ACC112 (cell line): ENCODE data around the gene PDLIM4.

ENCODE experiments used
- H2AFZ ChIP-seq: fragments of 200-600 bp; sonication (generic); one replicate; pipeline ENCODE4 v1.6.0; 2017; ENCODE audit warnings: antibody characterized with exemption, low read length; ENCODE audit not compliant: unreplicated experiment
- H3K27ac ChIP-seq: fragments of 200-600 bp; sonication (generic); 2 replicates; pipeline ENCODE4 v1.5.1; 2014; ENCODE audit warnings: low read depth, mild to moderate bottlenecking, antibody characterized with exemption, low read length, moderate library complexity
- H3K27me3 ChIP-seq: fragments of 200-600 bp; sonication (generic); 2 replicates; pipeline ENCODE4 v1.6.1; 2014; ENCODE audit warnings: mild to moderate bottlenecking, antibody characterized with exemption, low read length, moderate library complexity, mixed read lengths; ENCODE audit not compliant: insufficient read depth
- H3K36me3 ChIP-seq: fragments of 200-600 bp; sonication (generic); 2 replicates; pipeline ENCODE4 v1.6.1; 2016; ENCODE audit warnings: mild to moderate bottlenecking, antibody characterized with exemption, low read length, moderate library complexity, mixed read lengths; ENCODE audit not compliant: insufficient read depth
- H3K4me1 ChIP-seq: fragments of 200-600 bp; sonication (generic); one replicate; pipeline ENCODE4 v1.6.1; 2016; ENCODE audit warnings: low read length, mixed read lengths; ENCODE audit not compliant: insufficient read depth, unreplicated experiment, control insufficient read depth
- H3K4me3 ChIP-seq: fragments of 200-600 bp; sonication (generic); 2 replicates; pipeline ENCODE4 v1.5.1; 2014; ENCODE audit warnings: mild to moderate bottlenecking, low read depth, low read length
- H3K79me2 ChIP-seq: fragments of 200-600 bp; sonication (generic); one replicate; pipeline ENCODE4 v1.6.0; 2016; ENCODE audit warnings: low read length; ENCODE audit not compliant: control insufficient read depth, unreplicated experiment, insufficient read depth

The PDLIM4 gene

DNA sequence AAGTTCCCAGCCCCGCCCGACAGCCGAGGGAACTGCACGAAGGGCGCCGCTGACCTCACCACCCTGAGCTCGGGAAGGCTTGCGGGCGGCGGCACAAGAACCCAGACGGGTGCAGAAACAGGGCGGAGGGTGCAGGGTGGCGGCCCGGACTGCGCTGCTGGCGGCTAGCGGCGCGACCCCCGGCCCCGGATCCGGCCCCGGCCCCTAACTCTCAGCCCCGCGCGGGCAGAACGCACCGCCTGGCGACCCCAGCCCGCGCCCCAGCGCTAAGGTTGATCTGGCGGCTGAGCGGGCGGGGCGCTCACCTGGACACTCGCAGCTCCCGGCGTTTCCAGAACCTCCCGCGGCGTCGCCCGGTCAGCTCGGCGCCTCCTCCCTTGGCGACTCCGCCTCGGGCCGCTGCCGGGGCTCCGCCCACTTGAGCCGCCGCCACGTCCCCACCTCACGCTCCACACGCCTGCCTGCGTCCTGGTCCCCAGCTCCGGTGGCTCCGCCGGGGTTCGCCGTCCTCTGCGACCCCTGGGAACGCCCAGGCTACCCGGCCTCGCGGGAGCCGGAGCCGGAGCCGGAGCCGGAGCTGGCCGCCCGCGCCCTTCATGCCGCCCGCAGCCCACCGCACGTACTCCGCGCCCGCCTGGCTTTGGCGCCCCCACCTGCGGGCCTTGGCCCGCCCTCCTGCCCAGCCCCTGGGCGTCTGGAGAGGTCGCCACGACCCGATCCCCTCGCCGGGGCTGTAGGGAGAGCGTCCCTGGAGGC lies 29.8 kb upstream of the PDLIM4 start, which contains the start of gene P4HA2:
P4HA2 (minus strand) TSS at position 369 of the 756 bp plus-strand sequence. CDS start 9,227 bp downstream, outside the sequence.
- Histone ChIP-seq H3K79me2 (peaks cover 43% of the 10 kb centered on the region), H3K4me3 (peak within 1 kb of the TSS; percentile 88), H3K27me3 (no peaks in the 10 kb centered on the region), H3K27ac (peak within 1 kb of the TSS; percentile 51), H2AFZ (peak within 1 kb of the TSS; percentile 68), H3K4me1 (peaks cover 36% of the 10 kb centered on the region), H3K36me3 (no peaks in the 10 kb centered on the region)

DNA sequence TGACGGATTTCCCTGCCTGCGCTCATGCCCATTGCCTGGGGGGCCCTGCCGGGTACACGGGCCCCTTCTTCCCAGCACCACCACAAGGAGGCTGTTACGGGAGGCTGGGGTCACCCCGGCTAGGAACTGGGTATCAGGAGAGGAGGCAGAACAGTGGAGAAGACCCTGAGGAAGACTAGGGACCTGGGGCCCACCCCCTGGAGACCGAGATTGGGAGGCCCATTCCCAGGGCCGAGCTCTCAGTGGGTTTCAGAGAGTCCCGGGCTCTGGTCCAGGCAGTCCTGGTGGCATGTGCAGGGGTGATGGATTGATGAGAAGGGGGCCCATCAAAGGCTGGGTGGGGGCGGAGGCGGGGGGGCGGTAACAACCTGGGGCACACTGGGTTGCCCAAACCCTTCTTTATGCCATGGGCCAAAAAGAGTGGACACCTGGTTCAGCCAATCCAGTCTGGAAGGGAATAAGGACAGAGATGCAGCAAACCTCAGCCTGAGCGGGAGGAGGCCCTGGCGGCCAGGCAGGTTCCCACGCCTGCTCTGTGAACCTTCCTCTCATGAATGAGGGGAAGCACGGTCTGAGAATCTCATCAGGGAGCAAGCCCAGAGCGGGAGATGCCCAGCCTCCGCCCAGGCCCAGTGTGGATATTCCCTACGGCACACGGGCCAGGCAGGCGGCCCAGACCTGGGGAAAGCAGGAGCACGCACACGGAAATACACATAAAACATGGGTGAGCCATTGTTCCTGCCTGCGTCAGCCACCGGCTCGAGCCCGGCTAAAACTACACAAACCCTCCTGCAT lies 29.1 kb upstream of the PDLIM4 start:
- Histone ChIP-seq H3K4me1 (peaks cover 34% of the 10 kb centered on the region), H3K79me2 (peaks cover 35% of the 10 kb centered on the region), H3K27ac (0 out of 2 replicates have a peak overlapping the region, but pooled peaks have one; percentile 11), H3K36me3 (no peaks in the 10 kb centered on the region), H2AFZ (peak overlapping the region; percentile 12), H3K27me3 (no peaks in the 10 kb centered on the region), H3K4me3 (peak overlapping the region; percentile 88)

DNA sequence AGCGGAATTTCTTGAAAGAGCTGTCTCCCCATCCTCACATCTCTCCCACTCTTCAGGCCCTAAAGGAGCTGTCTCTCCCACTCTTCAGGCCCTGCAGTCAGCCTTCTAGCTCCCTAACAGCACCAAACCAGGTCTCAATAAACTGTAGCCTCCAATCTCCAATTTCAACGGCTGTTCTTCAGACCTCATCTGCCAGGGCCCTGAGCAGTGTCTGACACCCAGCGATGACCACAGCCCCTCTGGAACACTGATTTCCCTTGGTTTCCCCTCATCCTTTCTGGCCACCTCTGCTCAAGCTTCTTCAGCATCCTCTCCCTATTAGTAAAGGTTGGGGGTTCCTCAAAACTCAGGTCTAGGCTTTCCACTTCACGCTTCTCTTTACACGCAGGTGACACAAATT lies 28.3 kb upstream of the PDLIM4 start:
- no peaks in the 10 kb centered on the region for H3K27me3 ChIP-seq
- peaks cover 30% of the 10 kb centered on the region for H3K4me1 ChIP-seq
- peaks cover 27% of the 10 kb centered on the region for H3K79me2 ChIP-seq
- no peak overlapping the region for H3K4me3 ChIP-seq
- H3K36me3 ChIP-seq = no peaks in the 10 kb centered on the region
- no peak overlapping the region for H2AFZ ChIP-seq
- no peak overlapping the region for H3K27ac ChIP-seq

DNA sequence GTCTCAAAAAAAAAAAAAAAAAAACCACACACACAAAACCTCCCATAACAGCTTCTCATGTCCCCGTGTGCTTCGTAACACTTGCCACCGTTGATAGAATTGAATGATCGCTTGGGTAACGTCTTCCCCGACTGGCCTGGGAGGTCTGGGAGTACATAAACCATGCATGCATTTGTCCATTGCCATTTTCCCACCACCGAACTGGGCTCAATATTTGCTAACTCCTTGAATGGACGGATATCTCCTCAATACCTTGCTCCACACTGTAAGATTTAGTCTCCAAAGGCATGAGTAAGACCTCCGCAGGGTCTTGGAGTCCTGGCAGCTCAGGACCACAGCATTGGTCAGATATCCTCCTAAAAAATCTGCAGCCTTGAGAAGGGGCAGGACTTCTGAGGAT lies 26.6 kb upstream of the PDLIM4 start:
- Histone ChIP-seq H3K79me2 (peaks cover 14% of the 10 kb centered on the region), H3K27ac (no peak overlapping the region), H2AFZ (no peak overlapping the region), H3K4me1 (peaks cover 14% of the 10 kb centered on the region), H3K4me3 (no peak overlapping the region), H3K36me3 (no peaks in the 10 kb centered on the region), H3K27me3 (no peaks in the 10 kb centered on the region)

DNA sequence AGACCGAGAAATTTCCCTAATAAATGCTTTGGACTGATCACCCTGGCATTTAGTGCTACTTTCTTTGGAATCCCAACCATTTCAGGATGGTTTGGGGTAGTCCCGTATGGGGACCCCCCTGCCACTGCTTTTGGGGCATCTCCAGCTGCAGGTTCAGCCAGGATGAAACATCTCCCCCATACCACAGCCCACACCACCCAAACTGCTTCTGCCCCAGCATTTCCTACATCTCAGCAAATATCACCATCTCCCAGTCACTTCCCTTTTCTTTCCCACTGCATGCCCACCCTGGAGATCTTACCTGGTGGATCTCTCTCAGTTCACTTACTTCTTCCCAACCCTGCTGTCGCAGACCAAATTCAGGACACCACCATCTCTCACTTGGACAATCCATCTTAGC lies 25.0 kb upstream of the PDLIM4 start:
- Histone ChIP-seq H3K27ac (no peak overlapping the region), H3K4me3 (no peak overlapping the region), H2AFZ (no peak overlapping the region), H3K36me3 (no peaks in the 10 kb centered on the region), H3K4me1 (peaks cover 4% of the 10 kb centered on the region), H3K27me3 (no peaks in the 10 kb centered on the region), H3K79me2 (no peaks in the 10 kb centered on the region)

DNA sequence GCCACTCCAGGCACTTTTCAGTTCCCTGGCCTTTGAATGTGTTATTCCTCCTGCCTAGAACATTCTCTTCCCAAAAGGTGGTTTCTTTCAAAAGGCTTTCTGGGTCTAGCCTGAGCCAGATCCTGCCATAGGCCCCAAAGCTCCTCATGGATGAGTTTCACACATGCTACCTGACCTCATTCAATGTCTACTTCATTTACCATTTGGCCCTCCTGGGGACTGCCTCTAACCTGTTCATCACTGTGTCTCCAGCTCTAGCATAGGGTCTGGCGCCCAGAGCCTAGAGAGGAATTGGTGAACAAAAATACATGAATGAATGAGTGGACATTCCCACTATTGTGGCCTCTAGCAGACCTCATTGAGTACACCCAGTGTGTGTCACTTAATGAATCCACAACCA lies 24.4 kb upstream of the PDLIM4 start:
- H3K4me3 ChIP-seq = no peak overlapping the region
- no peaks in the 10 kb centered on the region for H3K36me3 ChIP-seq
- H3K27me3 ChIP-seq = no peaks in the 10 kb centered on the region
- peaks cover 2% of the 10 kb centered on the region for H3K4me1 ChIP-seq
- no peak overlapping the region for H3K27ac ChIP-seq
- H2AFZ ChIP-seq = no peak overlapping the region
- no peaks in the 10 kb centered on the region for H3K79me2 ChIP-seq

DNA sequence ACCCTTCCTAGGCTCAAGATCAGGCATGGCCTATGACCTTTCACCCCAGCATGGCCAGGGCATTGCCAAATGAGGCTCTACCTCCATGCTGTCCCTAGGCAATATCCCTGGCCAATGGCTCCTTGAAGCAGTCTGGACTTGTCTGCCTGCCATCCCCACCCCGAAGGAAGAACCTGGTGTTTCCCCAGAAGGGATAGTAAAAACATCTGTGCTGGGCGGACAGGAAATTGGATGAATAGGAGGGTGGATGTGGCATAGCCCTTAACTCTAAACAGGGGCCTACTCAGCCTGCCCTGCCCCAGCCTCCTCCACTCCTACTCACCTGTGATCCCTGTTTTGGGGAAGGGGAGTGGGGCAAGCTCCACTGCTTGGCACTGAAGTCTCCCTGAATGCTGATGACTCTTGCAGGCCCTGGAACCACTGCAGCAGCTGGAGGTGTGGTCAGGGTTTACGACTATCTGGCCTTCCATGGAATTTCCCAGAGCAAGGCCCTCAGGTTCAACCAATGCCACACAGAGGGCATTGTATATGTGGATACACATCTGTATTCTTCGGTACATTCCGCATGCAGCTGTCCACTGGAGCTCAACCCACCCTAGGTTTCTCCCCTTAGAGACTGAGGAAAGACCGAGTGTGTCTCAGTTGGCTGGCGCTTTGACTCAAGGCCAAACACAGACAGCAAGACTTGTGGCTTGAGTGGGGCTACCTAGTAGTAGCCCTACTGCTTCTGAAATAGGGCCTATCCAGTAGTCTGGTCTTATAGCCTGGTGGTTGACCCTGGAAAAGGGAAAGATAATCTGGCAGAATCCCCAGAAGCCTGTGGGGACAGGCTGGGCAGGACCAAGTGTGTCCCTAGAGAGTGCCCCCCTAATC lies 23.4 kb upstream of the PDLIM4 start:
- no peaks in the 10 kb centered on the region for H3K27me3 ChIP-seq
- no peak overlapping the region for H3K4me3 ChIP-seq
- H3K79me2 ChIP-seq = no peaks in the 10 kb centered on the region
- no peak overlapping the region for H3K27ac ChIP-seq
- H3K4me1 ChIP-seq = no peaks in the 10 kb centered on the region
- H2AFZ ChIP-seq = no peak overlapping the region
- H3K36me3 ChIP-seq = no peaks in the 10 kb centered on the region

DNA sequence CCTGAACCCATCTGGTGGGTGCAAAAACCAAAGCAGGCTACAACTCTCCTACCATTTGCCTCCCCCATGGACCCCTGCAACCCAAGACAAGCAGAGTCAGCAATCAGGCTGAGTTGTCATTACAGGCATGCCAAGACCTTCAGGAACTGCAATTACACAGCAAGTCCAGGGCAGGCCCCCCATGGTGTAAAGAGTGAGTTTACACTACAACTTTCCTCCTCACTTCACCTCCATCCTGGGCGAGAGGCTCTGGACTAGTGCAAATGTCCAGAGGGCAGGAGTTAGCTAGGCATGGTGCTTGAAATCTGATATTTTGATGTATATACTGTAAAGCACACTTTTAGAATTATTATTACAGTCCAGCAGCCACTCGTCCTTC lies 22.8 kb upstream of the PDLIM4 start:
- Histone ChIP-seq H3K4me3 (no peak overlapping the region), H3K36me3 (no peaks in the 10 kb centered on the region), H2AFZ (no peak overlapping the region), H3K4me1 (no peaks in the 10 kb centered on the region), H3K79me2 (no peaks in the 10 kb centered on the region), H3K27me3 (no peaks in the 10 kb centered on the region), H3K27ac (no peak overlapping the region)

DNA sequence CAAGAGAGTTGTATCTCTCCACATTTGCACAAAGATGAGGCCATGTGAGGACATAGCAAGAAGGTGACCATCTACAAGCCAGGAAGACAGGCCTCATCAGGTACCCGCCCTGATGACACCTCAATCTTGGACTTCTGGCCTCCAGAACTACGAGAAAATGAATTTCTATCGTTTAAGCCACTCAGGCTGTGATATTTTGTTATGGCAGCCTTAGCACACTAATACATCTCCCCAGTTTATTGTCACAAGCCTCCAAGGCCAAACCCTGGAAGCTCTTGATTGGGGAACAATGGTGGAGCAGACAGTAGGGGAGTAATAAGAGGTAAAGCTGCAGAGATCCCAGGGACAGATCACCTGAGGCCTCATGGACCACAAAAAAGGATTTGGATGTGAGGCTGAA lies 22.2 kb upstream of the PDLIM4 start:
- Histone ChIP-seq H3K79me2 (no peaks in the 10 kb centered on the region), H3K4me1 (no peaks in the 10 kb centered on the region), H3K4me3 (no peak overlapping the region), H3K36me3 (no peaks in the 10 kb centered on the region), H3K27ac (no peak overlapping the region), H3K27me3 (no peaks in the 10 kb centered on the region), H2AFZ (no peak overlapping the region)

DNA sequence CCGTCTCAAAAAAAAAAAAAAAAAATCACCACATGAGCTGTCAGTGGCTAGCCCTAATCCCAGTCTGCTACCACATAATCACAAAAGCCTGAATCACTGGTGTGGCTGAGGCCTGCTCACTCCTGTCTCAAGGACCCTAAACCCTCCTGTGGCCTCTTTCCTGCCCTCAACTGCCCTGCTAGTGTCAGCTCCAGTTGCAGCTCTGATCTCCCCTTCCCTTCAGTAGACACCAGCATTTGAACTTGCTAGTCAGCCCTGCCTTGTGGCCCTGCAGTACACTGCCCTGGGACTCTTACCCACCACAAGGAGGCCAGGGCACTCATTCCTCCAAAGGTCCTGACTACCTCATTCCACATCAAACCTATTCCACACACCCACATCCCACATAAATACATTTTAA lies 20.4 kb upstream of the PDLIM4 start:
- no peaks in the 10 kb centered on the region for H3K27me3 ChIP-seq
- H3K4me1 ChIP-seq = no peaks in the 10 kb centered on the region
- no peaks in the 10 kb centered on the region for H3K79me2 ChIP-seq
- H3K36me3 ChIP-seq = no peaks in the 10 kb centered on the region
- H3K4me3 ChIP-seq = no peak overlapping the region
- no peak overlapping the region for H2AFZ ChIP-seq
- no peak overlapping the region for H3K27ac ChIP-seq
